ENCODE measurements around the gene ANKS6. TPM values are rescaled to one million over a fixed set of nuclear protein-coding genes. Genes with fewer than 3 reads are reported as not detected.

Gene ANKS6
- total RNA-seq, 1 donor from 2014 or later, result 16.6 TPM

GRCh38 chr9:98818764-98819163, 22.4 kb upstream of the ANKS6 start:
- Mint-ChIP-seq H3K4me1 (ENCODE audit: unreplicated experiment) (no peaks in the 10 kb centered on the region), H3K27me3 (ENCODE audit: unreplicated experiment) (peaks cover 47% of the 10 kb centered on the region), H3K9me3 (ENCODE audit: unreplicated experiment) (no peaks in the 10 kb centered on the region), H3K36me3 (ENCODE audit: unreplicated experiment) (no peaks in the 10 kb centered on the region), H3K27ac (ENCODE audit: unreplicated experiment) (no peak overlapping the region), H3K4me3 (ENCODE audit: unreplicated experiment) (no peak overlapping the region)
- no peak for TF ChIP-seq CTCF (IDR thresholded peaks at IDR 0.05)
- DNase-seq (ENCODE audit: extremely low spot score, unreplicated experiment), result no peak

GRCh38 chr9:98815391-98815951, 19.1 kb upstream of the ANKS6 start:
- Mint-ChIP-seq H3K27ac (ENCODE audit: unreplicated experiment) (no peak overlapping the region), H3K4me3 (ENCODE audit: unreplicated experiment) (no peak overlapping the region), H3K9me3 (ENCODE audit: unreplicated experiment) (no peaks in the 10 kb centered on the region), H3K4me1 (ENCODE audit: unreplicated experiment) (no peaks in the 10 kb centered on the region), H3K36me3 (ENCODE audit: unreplicated experiment) (no peaks in the 10 kb centered on the region), H3K27me3 (ENCODE audit: unreplicated experiment) (peaks cover 42% of the 10 kb centered on the region)
- DNase-seq (ENCODE audit: extremely low spot score, unreplicated experiment), result no peak
- TF ChIP-seq CTCF (IDR thresholded peaks at IDR 0.05), result no peak

GRCh38 chr9:98811051-98811650, 14.8 kb upstream of the ANKS6 start:
- no peak overlapping the region for H3K27ac Mint-ChIP-seq (ENCODE audit: unreplicated experiment)
- H3K9me3 Mint-ChIP-seq (ENCODE audit: unreplicated experiment), result no peaks in the 10 kb centered on the region
- no peak overlapping the region for H3K4me3 Mint-ChIP-seq (ENCODE audit: unreplicated experiment)

GRCh38 chr9:98810102-98810842, 13.9 kb upstream of the ANKS6 start:
- DNase-seq (ENCODE audit: extremely low spot score, unreplicated experiment), result no peak
- Mint-ChIP-seq H3K4me1 (ENCODE audit: unreplicated experiment) (peaks cover 10% of the 10 kb centered on the region), H3K4me3 (ENCODE audit: unreplicated experiment) (no peak overlapping the region), H3K36me3 (ENCODE audit: unreplicated experiment) (no peaks in the 10 kb centered on the region), H3K9me3 (ENCODE audit: unreplicated experiment) (no peaks in the 10 kb centered on the region), H3K27me3 (ENCODE audit: unreplicated experiment) (peaks cover 68% of the 10 kb centered on the region), H3K27ac (ENCODE audit: unreplicated experiment) (no peak overlapping the region)
- no peak for TF ChIP-seq CTCF (IDR thresholded peaks at IDR 0.05)

More at GRCh38 chr9:98811051-98811650, 14.8 kb upstream of the ANKS6 start:
- no peak for TF ChIP-seq CTCF (IDR thresholded peaks at IDR 0.05)
- Mint-ChIP-seq H3K4me1 (ENCODE audit: unreplicated experiment) (peaks cover 10% of the 10 kb centered on the region), H3K36me3 (ENCODE audit: unreplicated experiment) (no peaks in the 10 kb centered on the region), H3K27me3 (ENCODE audit: unreplicated experiment) (peaks cover 66% of the 10 kb centered on the region)
- DNase-seq (ENCODE audit: extremely low spot score, unreplicated experiment), result no peak
